ENCODE results near the gene EDC4. TPM values are rescaled to one million over a fixed set of nuclear protein-coding genes. Genes with fewer than 3 reads are reported as not detected.
A peak's percentile ranks its signal among the peaks of the same experiment; 100 is the strongest.

EDC4 gene
- total RNA-seq, 1 experiment from 2014 or later = 100 TPM

DNA sequence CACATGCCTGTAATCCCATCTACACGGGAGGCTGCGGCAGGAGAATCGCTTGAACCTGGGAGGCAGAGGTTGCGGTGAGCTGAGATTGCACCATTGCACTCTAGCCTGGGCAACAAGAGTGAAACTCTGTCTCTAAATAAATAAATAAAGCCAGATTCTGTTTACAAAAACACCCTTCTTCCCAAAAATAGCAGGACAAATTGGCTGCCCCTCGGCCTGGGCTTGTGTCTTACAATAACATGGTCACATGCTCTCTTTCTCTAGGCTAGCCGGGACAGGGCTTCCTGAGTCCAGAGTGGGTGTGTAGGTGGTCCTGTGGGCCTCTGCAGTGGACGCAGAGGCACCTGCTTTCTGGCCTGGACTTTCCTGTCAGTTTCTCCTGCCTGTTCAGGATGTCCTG, 3.2 kb upstream of the EDC4 start:
- peak overlapping the region; percentile 25; the same call in 1 of the 2 replicates for H3K27ac ChIP-seq (ENCODE audit: low read depth, low read length)
- H4K20me1 ChIP-seq (ENCODE audit: insufficient read depth) = no peaks in the 10 kb centered on the region
- DNase-seq (ENCODE audit: low read depth, low spot score) (no peak), ATAC-seq (no peak)
- no peak overlapping the region for H3K9ac ChIP-seq (ENCODE audit: low read length)
- H3K9me2 ChIP-seq (ENCODE audit: insufficient read depth) = no peaks in the 10 kb centered on the region
- peaks cover 33 to 36% of the 10 kb centered on the region in 2 experiments; a peak in 3 of 4 replicates for H3K36me3 ChIP-seq (ENCODE audit: control insufficient read depth in 1 of 2, insufficient read depth in 2 of 2, low read length in 2 of 2)
- no peaks in the 10 kb centered on the region for H3K27me3 ChIP-seq (ENCODE audit: insufficient read depth, low read length)
- POLR2A ChIA-PET = no interaction called here
- H3K4me2 ChIP-seq (ENCODE audit: low read length) = no peak overlapping the region
- no TSS peak for BruUV-seq (replicated peaks)
- H3K9me3 ChIP-seq (ENCODE audit: control insufficient read depth in 1 of 2, insufficient read depth in 1 of 2, low read depth in 1 of 2, low read length in 2 of 2) = no peaks in the 10 kb centered on the region
- no peak overlapping the region for H3K4me3 ChIP-seq (replicated peaks in 1 of 2; ENCODE audit: low read depth in 1 of 2, low read length in 2 of 2)
- CTCF ChIA-PET = no interaction called here
- H3K79me2 ChIP-seq (ENCODE audit: insufficient read depth, low read length) = peaks cover 36% of the 10 kb centered on the region
- TF ChIP-seq CEBPB (IDR thresholded peaks at IDR 0.05; ENCODE audit: low read depth) = no peak
- TF ChIP-seq CTCF (IDR thresholded peaks at IDR 0.05 in 2 of 3, conservative IDR thresholded peaks at IDR 0.05 in 1 of 3; ENCODE audit: borderline replicate concordance in 1 of 3, insufficient read depth in 1 of 3, low read depth in 2 of 3, low read length in 2 of 3) = no peak
- TF ChIP-seq, protein P1, sequence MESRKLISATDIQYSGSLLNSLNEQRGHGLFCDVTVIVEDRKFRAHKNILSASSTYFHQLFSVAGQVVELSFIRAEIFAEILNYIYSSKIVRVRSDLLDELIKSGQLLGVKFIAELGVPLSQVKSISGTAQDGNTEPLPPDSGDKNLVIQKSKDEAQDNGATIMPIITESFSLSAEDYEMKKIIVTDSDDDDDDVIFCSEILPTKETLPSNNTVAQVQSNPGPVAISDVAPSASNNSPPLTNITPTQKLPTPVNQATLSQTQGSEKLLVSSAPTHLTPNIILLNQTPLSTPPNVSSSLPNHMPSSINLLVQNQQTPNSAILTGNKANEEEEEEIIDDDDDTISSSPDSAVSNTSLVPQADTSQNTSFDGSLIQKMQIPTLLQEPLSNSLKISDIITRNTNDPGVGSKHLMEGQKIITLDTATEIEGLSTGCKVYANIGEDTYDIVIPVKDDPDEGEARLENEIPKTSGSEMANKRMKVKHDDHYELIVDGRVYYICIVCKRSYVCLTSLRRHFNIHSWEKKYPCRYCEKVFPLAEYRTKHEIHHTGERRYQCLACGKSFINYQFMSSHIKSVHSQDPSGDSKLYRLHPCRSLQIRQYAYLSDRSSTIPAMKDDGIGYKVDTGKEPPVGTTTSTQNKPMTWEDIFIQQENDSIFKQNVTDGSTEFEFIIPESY (IDR thresholded peaks at IDR 0.05; ENCODE audit: extremely low read depth, insufficient replicate concordance, low read length) = no peak
- no peak for TF ChIP-seq EZH2 (IDR thresholded peaks at IDR 0.05)
- TF ChIP-seq ZNF274 (IDR thresholded peaks at IDR 0.05; ENCODE audit: low read depth, low read length) = no peak
- no peak for TF ChIP-seq SP1 (IDR thresholded peaks at IDR 0.05; ENCODE audit: low read depth)
- TF ChIP-seq RAD21 (IDR thresholded peaks at IDR 0.05; ENCODE audit: low read depth) = no peak
- TF ChIP-seq, protein P2, sequence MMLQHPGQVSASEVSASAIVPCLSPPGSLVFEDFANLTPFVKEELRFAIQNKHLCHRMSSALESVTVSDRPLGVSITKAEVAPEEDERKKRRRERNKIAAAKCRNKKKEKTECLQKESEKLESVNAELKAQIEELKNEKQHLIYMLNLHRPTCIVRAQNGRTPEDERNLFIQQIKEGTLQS (IDR thresholded peaks at IDR 0.05) = no peak
- no peak for TF ChIP-seq REST (IDR thresholded peaks at IDR 0.05; ENCODE audit: low read depth)
- no peak for TF ChIP-seq ZFX (IDR thresholded peaks at IDR 0.05)
- TF ChIP-seq SRF (IDR thresholded peaks at IDR 0.05; ENCODE audit: low read depth) = no peak
- intact Hi-C loops (cut with micrococcal nuclease) = no loop called here
- H2AFZ ChIP-seq (ENCODE audit: low read depth, low read length, poor library complexity, severe bottlenecking) = no peak overlapping the region
- peaks cover 7 to 20% of the 10 kb centered on the region in 2 experiments for H3K4me1 ChIP-seq (ENCODE audit: control insufficient read depth in 1 of 2, insufficient read depth in 2 of 2, low read length in 2 of 2)
- RAD21 ChIA-PET (ENCODE audit: low non-redundant PET in 1 of 2, low total read pairs in 2 of 2, uncharacterized antibody in 2 of 2, unreplicated experiment in 2 of 2) = no interaction called here
